Skeletal muscle tissue (tissue), 5 donors: ENCODE results near the gene UBE4B. TPM values are rescaled to one million over a fixed set of nuclear protein-coding genes. Genes with fewer than 3 reads are reported as not detected.
"Not testable (repeated sequence)": the region's sequence is repeated elsewhere in the genome, so short reads cannot be mapped to it uniquely, and the experiment has no call there.

Experiments
- H3K27ac ChIP-seq: one replicate; pipeline ENCODE4 v1.7.0; 2013; ENCODE audit warnings: mild to moderate bottlenecking, low read depth, low read length, inconsistent platforms
- H3K27me3 ChIP-seq, 3 donors: one replicate each; pipeline ENCODE4 v1.7.0; 2013; ENCODE audit warnings: low read length in 3 of 3; ENCODE audit not compliant: control insufficient read depth in 3 of 3, insufficient read depth in 3 of 3
- H3K36me3 ChIP-seq, 3 donors: one replicate each; pipeline ENCODE4 v1.7.0; 2013; ENCODE audit warnings: low read length in 3 of 3; ENCODE audit not compliant: control insufficient read depth in 3 of 3, insufficient read depth in 3 of 3
- H3K4me1 ChIP-seq, 3 donors: one replicate each; pipeline ENCODE4 v1.7.0; 2013; ENCODE audit warnings: low read length in 3 of 3, mild to moderate bottlenecking in 3 of 3; ENCODE audit not compliant: control insufficient read depth in 3 of 3, insufficient read depth in 3 of 3
- H3K4me3 ChIP-seq, 3 donors: one replicate each; pipeline ENCODE4 v1.7.0; 2013; ENCODE audit warnings: low read length in 3 of 3
- H3K9ac ChIP-seq, 3 donors: one replicate each; pipeline ENCODE4 v1.7.0; 2013; ENCODE audit warnings: low read length in 3 of 3, mild to moderate bottlenecking in 3 of 3, moderate library complexity in 2 of 3, low read depth in 1 of 3
- H3K9me3 ChIP-seq, 3 donors: one replicate each; pipeline ENCODE4 v1.7.0; 2013; ENCODE audit warnings: low read length in 3 of 3; ENCODE audit not compliant: control insufficient read depth in 3 of 3
- small RNA-seq: library from RNA; depleted of rRNA; stranded (forward); fragments of <200 nt; gene quantifications from one replicate; pipeline ENCODE3, GENCODE V24; 2014
- total RNA-seq: library from RNA; depleted of rRNA; stranded (reverse); fragments of >200 nt; gene quantifications from one replicate; pipeline ENCODE4 v1.2.3, GENCODE V29; 2014
- donor health status: Osteomylitis.

The UBE4B gene
- total RNA-seq, 1 donor from 2014 or later, result 25.1 TPM

DNA sequence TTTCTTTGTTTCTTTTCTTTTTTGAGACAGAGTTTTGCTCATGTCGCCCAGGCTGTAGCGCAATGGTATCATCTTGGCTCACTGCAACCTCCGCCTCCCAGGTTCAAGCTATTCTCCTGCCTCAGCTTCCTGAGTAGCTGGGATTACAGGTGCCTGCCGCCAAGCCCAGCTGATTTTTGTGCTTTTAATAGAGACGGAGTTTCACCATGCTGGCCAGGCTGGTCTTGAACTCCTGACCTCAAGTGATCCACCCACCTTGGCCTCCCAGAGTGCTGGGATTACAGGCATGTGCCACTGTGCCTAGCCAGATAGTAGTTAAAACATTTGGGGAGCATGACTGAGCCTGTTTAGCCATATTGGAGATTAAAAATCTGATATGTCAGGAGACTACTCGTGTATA, 187.9 kb downstream of the UBE4B start:
- H3K9me3 ChIP-seq, H3K27me3 ChIP-seq, H3K36me3 ChIP-seq, H3K9ac ChIP-seq, H3K4me3 ChIP-seq: not testable (repeated sequence)
- peak overlapping the region; percentile 19 for H3K27ac ChIP-seq
- H3K4me1 ChIP-seq, result peaks cover 43 to 62% (median 44%) of the 10 kb centered on the region in 3 donors

DNA sequence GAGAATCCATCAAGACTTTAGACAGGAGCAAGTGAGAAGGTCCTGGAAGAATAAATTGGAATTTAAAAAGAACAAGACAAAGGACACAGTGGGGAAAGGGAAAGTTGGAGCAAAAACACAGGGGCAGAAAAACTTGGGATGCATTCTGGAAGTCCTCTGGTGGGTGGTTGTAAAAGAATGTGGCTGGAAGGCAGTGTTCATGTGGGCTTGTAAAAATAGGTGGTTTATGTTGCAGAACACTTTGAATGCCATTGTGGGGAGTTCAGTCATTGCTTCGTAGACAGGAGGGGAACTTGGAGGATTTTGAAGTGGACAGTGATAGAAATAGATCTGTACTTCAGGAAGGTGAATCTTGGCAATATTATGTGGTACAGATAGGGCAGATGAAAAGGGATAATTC, 192.8 kb downstream of the UBE4B start:
- no peak overlapping the region for H3K27ac ChIP-seq
- H3K36me3 ChIP-seq, result no peaks in the 10 kb centered on the region
- no peaks in the 10 kb centered on the region for H3K9me3 ChIP-seq
- no peaks in the 10 kb centered on the region for H3K27me3 ChIP-seq
- no peak overlapping the region for H3K4me3 ChIP-seq
- H3K9ac ChIP-seq, result no peak overlapping the region
- H3K4me1 ChIP-seq, result peaks cover 22 to 47% (median 23%) of the 10 kb centered on the region in 3 donors

- no peaks in the 10 kb centered on the region for H3K27me3 ChIP-seq
- H3K9ac ChIP-seq, result no peak overlapping the region
- no peak overlapping the region for H3K27ac ChIP-seq
- H3K36me3 ChIP-seq, result peaks cover 0 to 2% (median 0%) of the 10 kb centered on the region in 3 donors
- H3K4me3 ChIP-seq, result no peak overlapping the region
- H3K4me1 ChIP-seq, result peaks cover 24 to 44% (median 24%) of the 10 kb centered on the region in 3 donors
- H3K9me3 ChIP-seq, result no peaks in the 10 kb centered on the region
These were observed 195.8 kb downstream of the UBE4B start for GRCh38 chr1:10228528-10228927.

GRCh38 chr1:10229903-10230302, 197.1 kb downstream of the UBE4B start:
- Histone ChIP-seq H3K4me1 (peaks cover 17 to 35% (median 18%) of the 10 kb centered on the region in 3 donors), H3K27me3 (no peaks in the 10 kb centered on the region), H3K9ac (no peak overlapping the region), H3K27ac (no peak overlapping the region), H3K9me3 (no peaks in the 10 kb centered on the region), H3K4me3 (no peak overlapping the region), H3K36me3 (peaks cover 0 to 5% (median 1%) of the 10 kb centered on the region in 3 donors)

Small RNA genes within 50 kb of the gene (small RNA-seq; reads per million reads assigned to genes)
- not detected for gene MIR1273D
- gene RNU6-828P, result not detected

Other genes with a start within 250 kb of the UBE4B start
- gene CLSTN1, start 209.0 kb upstream of the UBE4B start, total RNA-seq, result 51.1 TPM
- 32.4 TPM for gene CTNNBIP1, start 122.7 kb upstream of the UBE4B start, total RNA-seq
- gene LZIC, start 89.6 kb upstream of the UBE4B start, total RNA-seq, result 42.3 TPM
- gene NMNAT1, start 89.5 kb upstream of the UBE4B start, total RNA-seq, result 17.2 TPM
- 11.0 TPM for gene RBP7, start 35.7 kb upstream of the UBE4B start, total RNA-seq
- gene KIF1B, start 177.6 kb downstream of the UBE4B start, total RNA-seq, result 127 TPM